Measurements from ENCODE around the gene XPO6. TPM values are rescaled to one million over a fixed set of nuclear protein-coding genes. Genes with fewer than 3 reads are reported as not detected.
A peak's percentile ranks its signal among the peaks of the same experiment; 100 is the strongest.

XPO6 gene
- total RNA-seq, 1 experiment from 2014 or later, result 112 TPM

GRCh38 chr16:28213396-28213795 lies 1.6 kb upstream of the XPO6 start:
- no peak for TF ChIP-seq CTCF (IDR thresholded peaks at IDR 0.05; ENCODE audit: insufficient read depth in 1 of 2, low read depth in 1 of 2, low read length in 1 of 2, severe bottlenecking in 1 of 2, unreplicated experiment in 1 of 2)
- DNase-seq, result no peak
- Mint-ChIP-seq H3K36me3 (ENCODE audit: insufficient read depth, unreplicated experiment) (peaks cover 15% of the 10 kb centered on the region), H3K9me3 (ENCODE audit: unreplicated experiment) (no peaks in the 10 kb centered on the region), H3K4me3 (ENCODE audit: unreplicated experiment) (no peak overlapping the region), H3K27ac (ENCODE audit: unreplicated experiment) (no peak overlapping the region), H3K4me1 (ENCODE audit: low read depth, unreplicated experiment) (peaks cover 12% of the 10 kb centered on the region), H3K27me3 (ENCODE audit: insufficient read depth, unreplicated experiment) (no peaks in the 10 kb centered on the region)
- ChIA-PET POLR2A (no interaction called here), CTCF (no interaction called here)
- no TSS peak for BruUV-seq (replicated peaks)
- Histone ChIP-seq H3K27me3 (replicated peaks; ENCODE audit: control insufficient read depth, insufficient read depth, low read length) (no peaks in the 10 kb centered on the region), H3K4me3 (ENCODE audit: low read depth, low read length) (no peak overlapping the region), H3K36me3 (ENCODE audit: control insufficient read depth, insufficient read depth, low read length) (no peaks in the 10 kb centered on the region), H3K4me1 (peaks cover 5% of the 10 kb centered on the region; the same call in 1 of the 2 replicates), H3K9me3 (no peaks in the 10 kb centered on the region)
- intact Hi-C loops (cut with micrococcal nuclease; ENCODE audit: unreplicated experiment), result no loop called here

- TF ChIP-seq CTCF (IDR thresholded peaks at IDR 0.05; ENCODE audit: insufficient read depth in 1 of 2, low read depth in 1 of 2, low read length in 1 of 2, severe bottlenecking in 1 of 2, unreplicated experiment in 1 of 2), result no peak
- Mint-ChIP-seq H3K4me3 (ENCODE audit: unreplicated experiment) (peak overlapping the region; percentile 84), H3K9me3 (ENCODE audit: unreplicated experiment) (no peaks in the 10 kb centered on the region), H3K27me3 (ENCODE audit: insufficient read depth, unreplicated experiment) (no peaks in the 10 kb centered on the region), H3K36me3 (ENCODE audit: insufficient read depth, unreplicated experiment) (peaks cover 20% of the 10 kb centered on the region), H3K4me1 (ENCODE audit: low read depth, unreplicated experiment) (peaks cover 12% of the 10 kb centered on the region), H3K27ac (ENCODE audit: unreplicated experiment) (peak overlapping the region; percentile 91)
- H3K4me3 ChIP-seq (ENCODE audit: low read depth, low read length), result peak overlapping the region; percentile 62
- peaks cover 5% of the 10 kb centered on the region; the same call in 1 of the 2 replicates for H3K4me1 ChIP-seq
- no peaks in the 10 kb centered on the region for H3K9me3 ChIP-seq
- H3K36me3 ChIP-seq (ENCODE audit: control insufficient read depth, insufficient read depth, low read length), result no peaks in the 10 kb centered on the region
- ChIA-PET POLR2A (interaction anchor here (0.7 kb wide), 1 partner anchor 72 kb away, joined by 4 read pairs; no protein-coding TSS in a partner anchor), CTCF (no interaction called here)
- H3K27me3 ChIP-seq (replicated peaks; ENCODE audit: control insufficient read depth, insufficient read depth, low read length), result no peaks in the 10 kb centered on the region
- DNase-seq, result no peak
- intact Hi-C loops (cut with micrococcal nuclease; ENCODE audit: unreplicated experiment), result no loop called here
- BruUV-seq (replicated peaks), result TSS peak; percentile 88
Observed at GRCh38 chr16:28212532-28212873, 738 bp upstream of the XPO6 start.

- Histone ChIP-seq H3K4me3 (ENCODE audit: low read depth, low read length) (peak overlapping the region; percentile 88), H3K27me3 (replicated peaks; ENCODE audit: control insufficient read depth, insufficient read depth, low read length) (no peaks in the 10 kb centered on the region), H3K4me1 (peaks cover 5% of the 10 kb centered on the region; the same call in 1 of the 2 replicates), H3K36me3 (ENCODE audit: control insufficient read depth, insufficient read depth, low read length) (no peaks in the 10 kb centered on the region), H3K9me3 (no peaks in the 10 kb centered on the region)
- peak overlapping the region; percentile 75 for H3K27ac Mint-ChIP-seq (ENCODE audit: unreplicated experiment)
- TF ChIP-seq CTCF (IDR thresholded peaks at IDR 0.05; ENCODE audit: insufficient read depth in 1 of 2, low read depth in 1 of 2, low read length in 1 of 2, severe bottlenecking in 1 of 2, unreplicated experiment in 1 of 2), result no peak
- H3K4me1 Mint-ChIP-seq (ENCODE audit: low read depth, unreplicated experiment), result peaks cover 12% of the 10 kb centered on the region
- H3K4me3 Mint-ChIP-seq (ENCODE audit: unreplicated experiment), result peak overlapping the region; percentile 84
- intact Hi-C loops (cut with micrococcal nuclease; ENCODE audit: unreplicated experiment), result no loop called here
- DNase-seq, result peak; percentile 44 to 66
- ChIA-PET POLR2A (no interaction called here), CTCF (interaction anchor here (0.6 kb wide), 1 partner anchor 636 kb away, joined by 3 read pairs; no protein-coding TSS in a partner anchor)
- H3K36me3 Mint-ChIP-seq (ENCODE audit: insufficient read depth, unreplicated experiment), result peaks cover 29% of the 10 kb centered on the region
- no peaks in the 10 kb centered on the region for H3K27me3 Mint-ChIP-seq (ENCODE audit: insufficient read depth, unreplicated experiment)
- H3K9me3 Mint-ChIP-seq (ENCODE audit: unreplicated experiment), result no peaks in the 10 kb centered on the region
- no TSS peak for BruUV-seq (replicated peaks)
Observed at GRCh38 chr16:28210979-28211588, 681 bp downstream of the XPO6 start.

Measured in Caco-2 (cell line).